ENCODE results near the gene C9orf43. TPM values are rescaled to one million over a fixed set of nuclear protein-coding genes. Genes with fewer than 3 reads are reported as not detected.
"Not testable (repeated sequence)": the region's sequence is repeated elsewhere in the genome, so short reads cannot be mapped to it uniquely, and the experiment has no call there.

Gene C9orf43
- total RNA-seq, 5 donors from 2014 or later (not counting 1 experiment from before 2014, with no cell fraction given) = 0.28 to 1.1 (median 0.82) TPM

DNA sequence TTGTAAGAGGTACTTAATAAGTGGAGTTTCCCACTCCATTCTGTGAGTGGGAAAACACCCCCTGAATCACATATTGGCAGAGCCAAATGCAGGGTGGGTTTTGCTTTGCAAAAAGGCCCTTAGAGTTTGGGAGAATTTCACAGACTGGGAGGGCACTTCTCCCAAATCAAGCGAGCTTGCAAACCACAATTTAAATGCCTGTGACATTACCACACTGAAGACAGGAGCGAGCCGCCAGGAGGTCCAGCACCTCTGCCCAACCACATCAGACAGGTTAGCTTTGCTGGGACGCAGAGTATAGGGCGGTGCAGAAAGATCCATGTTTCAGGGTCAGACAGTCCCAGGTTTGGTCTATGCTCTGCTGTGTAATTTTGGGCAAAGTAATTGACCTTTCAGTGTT lies 11.8 kb upstream of the C9orf43 start:
- ATAC-seq (replicated peaks in 1 of 4) = no peak
- H3K4me1 Mint-ChIP-seq = peaks cover 28 to 38% (median 35%) of the 10 kb centered on the region in 3 donors
- H3K4me3 Mint-ChIP-seq = peak overlapping the region; percentile 73 to 92 (median 90)
- Histone ChIP-seq H3K27me3 (replicated peaks in 1 of 2; ENCODE audit: control insufficient read depth in 2 of 2, extremely low read depth in 1 of 2, insufficient read depth in 2 of 2, low read length in 1 of 2) (no peaks in the 10 kb centered on the region), H3K36me3 (ENCODE audit: control insufficient read depth in 2 of 2, extremely low read depth in 1 of 2, insufficient read depth in 1 of 2, low read length in 1 of 2) (no peaks in the 10 kb centered on the region), H3K4me1 (ENCODE audit: control insufficient read depth in 1 of 2, extremely low read depth in 1 of 2, insufficient read depth in 2 of 2, low read length in 2 of 2) (peaks cover 7 to 25% of the 10 kb centered on the region in 2 experiments), H3K27ac (ENCODE audit: low read length) (no peak overlapping the region), H3K4me3 (ENCODE audit: control insufficient read depth in 1 of 2, extremely low read depth in 1 of 2, low read length in 1 of 2) (no peak overlapping the region), H3K9me3 (no peaks in the 10 kb centered on the region)
- WGBS (ENCODE audit: insufficient coverage) = 89% methylated on average over 3 of the region's 5 CpGs
- POLR2A ChIA-PET = no interaction called here
- no peaks in the 10 kb centered on the region for H3K27me3 Mint-ChIP-seq
- DNase-seq = no peak
- CTCF ChIA-PET = interaction anchor here (0.5 to 1.8 kb wide), 5 partner anchors 11 to 906 kb away, joined by 3 to 6 read pairs (median 4); partner anchors contain the start of gene CDC26 (in 1 of the 2)
- H3K9me3 Mint-ChIP-seq = no peaks in the 10 kb centered on the region
- H3K36me3 Mint-ChIP-seq = peaks cover 13% of the 10 kb centered on the region
- H3K27ac Mint-ChIP-seq = no peak overlapping the region

DNA sequence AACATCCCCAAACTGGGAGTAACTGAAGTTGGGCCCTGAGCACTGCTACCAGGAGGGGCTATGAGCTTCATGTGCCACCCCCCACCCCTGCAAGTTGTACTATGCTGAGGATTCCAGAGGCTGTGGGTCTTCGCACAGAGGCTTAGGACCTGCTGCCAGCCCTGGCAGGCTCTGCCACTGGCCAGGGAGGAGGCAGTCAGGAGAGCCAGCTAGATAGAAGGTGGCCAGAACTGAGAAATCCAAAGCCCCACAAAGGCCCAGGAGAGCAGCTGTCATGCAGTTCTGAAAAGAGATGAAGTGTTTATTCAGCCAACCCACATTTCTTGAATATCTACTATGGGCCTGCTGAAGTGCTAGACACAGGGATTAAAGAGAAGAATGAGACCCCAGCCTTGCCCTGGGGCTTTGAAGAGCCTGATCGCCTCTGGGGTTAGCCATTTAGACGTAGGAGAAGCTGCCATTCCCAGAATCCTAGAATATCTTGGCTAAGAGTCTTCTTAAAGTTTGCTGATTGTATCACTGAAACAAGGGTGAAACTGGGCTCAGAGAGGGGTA lies 10.8 kb upstream of the C9orf43 start:
- WGBS (ENCODE audit: insufficient coverage) = 96% methylated on average over 3 of the region's 3 CpGs
- Histone ChIP-seq H3K27ac (ENCODE audit: low read length) (no peak overlapping the region), H3K27me3 (replicated peaks in 1 of 2; ENCODE audit: control insufficient read depth in 2 of 2, extremely low read depth in 1 of 2, insufficient read depth in 2 of 2, low read length in 1 of 2) (no peaks in the 10 kb centered on the region), H3K9me3 (no peaks in the 10 kb centered on the region), H3K4me1 (ENCODE audit: control insufficient read depth in 1 of 2, extremely low read depth in 1 of 2, insufficient read depth in 2 of 2, low read length in 2 of 2) (peaks cover 7 to 25% of the 10 kb centered on the region in 2 experiments), H3K4me3 (ENCODE audit: control insufficient read depth in 1 of 2, extremely low read depth in 1 of 2, low read length in 1 of 2) (peak overlapping the region in 1 of 2 donors; percentile 89), H3K36me3 (ENCODE audit: control insufficient read depth in 2 of 2, extremely low read depth in 1 of 2, insufficient read depth in 1 of 2, low read length in 1 of 2) (no peaks in the 10 kb centered on the region)
- CTCF ChIA-PET = interaction anchor here (0.6 to 2.1 kb wide), 4 partner anchors 10 to 255 kb away, joined by 3 to 31 read pairs (median 6); partner anchors contain the start of genes C9orf43 (in 1 of the 2) and POLE3 (in 1 of the 2)
- peaks cover 13% of the 10 kb centered on the region for H3K36me3 Mint-ChIP-seq
- H3K4me3 Mint-ChIP-seq = peak overlapping the region; percentile 73 to 92 (median 90)
- DNase-seq (no peak), ATAC-seq (replicated peaks in 1 of 4) (no peak)
- H3K9me3 Mint-ChIP-seq = no peaks in the 10 kb centered on the region
- no peaks in the 10 kb centered on the region for H3K27me3 Mint-ChIP-seq
- H3K4me1 Mint-ChIP-seq = peaks cover 28 to 38% (median 37%) of the 10 kb centered on the region in 3 donors
- H3K27ac Mint-ChIP-seq = no peak overlapping the region
- POLR2A ChIA-PET = no interaction called here

DNA sequence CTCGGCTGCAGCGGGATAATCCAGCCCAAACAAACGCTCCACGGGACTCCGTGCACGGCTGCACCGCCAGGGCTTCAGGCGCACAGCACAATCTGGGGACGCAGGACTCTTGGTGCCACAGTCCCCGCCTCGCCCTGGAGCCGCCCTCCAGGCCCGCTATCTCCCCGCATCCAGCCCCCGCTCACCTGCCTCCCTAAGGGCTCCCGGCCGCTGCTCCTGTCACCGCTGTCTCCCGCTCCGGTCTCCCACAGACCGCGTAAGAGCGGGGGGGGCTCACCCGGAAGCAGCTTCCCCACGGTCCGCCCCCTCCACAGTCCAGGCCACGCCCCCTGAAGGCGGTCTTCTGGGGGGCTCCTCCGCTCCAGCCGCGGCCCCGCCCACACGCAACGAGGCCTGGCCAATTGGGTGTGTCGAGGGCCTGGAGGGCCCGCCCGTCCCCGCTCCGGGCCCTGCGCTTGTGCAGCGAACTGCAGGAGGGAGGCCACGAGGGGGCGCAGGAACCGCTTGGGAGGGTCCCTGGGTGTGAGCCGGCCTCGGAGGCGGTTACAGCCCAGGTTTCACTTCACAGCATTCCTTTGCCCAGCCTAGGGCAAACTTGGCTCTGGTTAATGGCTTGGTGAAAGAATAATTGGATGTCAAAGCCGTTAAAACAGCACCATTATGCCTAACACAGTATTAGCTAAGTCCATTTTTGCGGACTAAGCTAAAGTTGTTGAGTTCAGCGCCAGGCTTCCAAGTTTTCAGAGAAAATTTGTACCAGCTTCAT lies 9.3 kb upstream of the C9orf43 start, which contains the start of gene ALAD:
Gene ALAD (minus strand): TSS at position 258 of the 766 bp plus-strand sequence. CDS start 7,725 bp downstream, outside the sequence.
- DNase-seq = peak; percentile 97 to 100 (median 99)
- CTCF ChIA-PET = interaction anchor here (0.6 to 2.1 kb wide), 17 partner anchors 9 to 1770 kb away, joined by 3 to 31 read pairs (median 5); partner anchors contain the start of genes C9orf43 (in 1 of the 2), CDC26 (in 1 of the 2), DNAJC25 (in 1 of the 2) and FKBP15 (in 1 of the 2)
- no peaks in the 10 kb centered on the region for H3K9me3 Mint-ChIP-seq
- Histone ChIP-seq H3K27me3 (replicated peaks in 1 of 2; ENCODE audit: control insufficient read depth in 2 of 2, extremely low read depth in 1 of 2, insufficient read depth in 2 of 2, low read length in 1 of 2) (no peaks in the 10 kb centered on the region), H3K9me3 (no peaks in the 10 kb centered on the region), H3K27ac (ENCODE audit: low read length) (peak within 1 kb of the TSS; percentile 28), H3K4me1 (ENCODE audit: control insufficient read depth in 1 of 2, extremely low read depth in 1 of 2, insufficient read depth in 2 of 2, low read length in 2 of 2) (peaks cover 7 to 25% of the 10 kb centered on the region in 2 experiments), H3K4me3 (ENCODE audit: control insufficient read depth in 1 of 2, extremely low read depth in 1 of 2, low read length in 1 of 2) (peak within 1 kb of the TSS; percentile 89 to 96), H3K36me3 (ENCODE audit: control insufficient read depth in 2 of 2, extremely low read depth in 1 of 2, insufficient read depth in 1 of 2, low read length in 1 of 2) (no peaks in the 10 kb centered on the region)
- H3K36me3 Mint-ChIP-seq = peaks cover 6% of the 10 kb centered on the region
- peak within 1 kb of the TSS; percentile 66 to 87 for H3K27ac Mint-ChIP-seq
- POLR2A ChIA-PET = interaction anchor here (0.6 to 1.4 kb wide), 4 partner anchors 8 to 134 kb away, joined by 4 to 9 read pairs (median 6); partner anchors contain the start of genes C9orf43 (in 2 of the 2) and POLE3 (in 2 of the 2)
- ATAC-seq (replicated peaks in 1 of 4) = peak; percentile 98 to 100 (median 99)
- H3K27me3 Mint-ChIP-seq = no peaks in the 10 kb centered on the region
- H3K4me3 Mint-ChIP-seq = peak within 1 kb of the TSS; percentile 90 to 92 (median 91)
- WGBS (ENCODE audit: insufficient coverage) = under 1% methylated on average over 42 of the region's 50 CpGs
- H3K4me1 Mint-ChIP-seq = peaks cover 23 to 36% (median 35%) of the 10 kb centered on the region in 3 donors

- no CpG with 5 or more reads among the region's 2 CpGs for WGBS (ENCODE audit: insufficient coverage)
- H3K4me3 ChIP-seq (ENCODE audit: control insufficient read depth in 1 of 2, extremely low read depth in 1 of 2, low read length in 1 of 2) = no peak overlapping the region
- no peaks in the 10 kb centered on the region for H3K27me3 ChIP-seq (replicated peaks in 1 of 2; ENCODE audit: control insufficient read depth in 2 of 2, extremely low read depth in 1 of 2, insufficient read depth in 2 of 2, low read length in 1 of 2)
- H3K9me3 ChIP-seq = no peaks in the 10 kb centered on the region
- ATAC-seq (replicated peaks in 1 of 4) = no peak
- H3K36me3 ChIP-seq (ENCODE audit: control insufficient read depth in 2 of 2, extremely low read depth in 1 of 2, insufficient read depth in 1 of 2, low read length in 1 of 2) = peaks cover 0 to 14% of the 10 kb centered on the region in 2 donors
- ChIA-PET CTCF (interaction anchor here (0.6 to 1.4 kb wide), 12 partner anchors 9 to 1569 kb away, joined by 3 to 26 read pairs (median 4); no protein-coding TSS in a partner anchor), POLR2A (interaction anchor here in 1 of 2 donors (0.6 to 0.7 kb wide), 2 partner anchors 33 to 131 kb away, joined by 9 to 10 read pairs; no protein-coding TSS in a partner anchor)
- H3K36me3 Mint-ChIP-seq = peaks cover 11% of the 10 kb centered on the region
- H3K4me1 Mint-ChIP-seq = peaks cover 41 to 47% (median 44%) of the 10 kb centered on the region in 3 donors
- no peaks in the 10 kb centered on the region for H3K27me3 Mint-ChIP-seq
- H3K9me3 Mint-ChIP-seq = no peaks in the 10 kb centered on the region
- no peak for DNase-seq
- no peak overlapping the region for H3K27ac Mint-ChIP-seq
- H3K27ac ChIP-seq (ENCODE audit: low read length) = no peak overlapping the region
- H3K4me1 ChIP-seq (ENCODE audit: control insufficient read depth in 1 of 2, extremely low read depth in 1 of 2, insufficient read depth in 2 of 2, low read length in 2 of 2) = peaks cover 9 to 29% of the 10 kb centered on the region in 2 experiments
- no peak overlapping the region for H3K4me3 Mint-ChIP-seq
Observed at GRCh38 chr9:113403646-113404045, 6.9 kb upstream of the C9orf43 start.

DNA sequence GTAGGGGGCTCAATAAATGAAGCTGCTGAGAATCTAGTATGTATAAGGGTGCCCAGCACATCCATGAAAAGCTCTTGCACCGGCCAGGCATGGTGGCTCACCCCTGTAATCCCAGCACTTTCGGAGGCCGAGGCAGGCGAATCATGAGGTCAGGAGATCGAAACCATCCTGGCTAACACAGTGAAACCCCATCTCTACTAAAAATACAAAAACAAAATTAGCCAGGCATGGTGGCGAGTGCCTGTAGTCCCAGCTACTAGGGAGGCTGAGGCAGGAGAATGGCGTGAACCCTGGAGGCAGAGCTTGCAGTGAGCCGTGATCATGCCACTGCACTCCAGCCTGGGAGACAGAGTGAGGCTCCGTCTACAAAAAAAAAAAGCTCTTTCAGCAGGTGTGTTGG lies 4.2 kb upstream of the C9orf43 start:
- not testable (repeated sequence) for H3K27me3 Mint-ChIP-seq

More for the DNA sequence above, 4.2 kb upstream of the C9orf43 start:
- not testable (repeated sequence) for DNase-seq; H3K4me3 Mint-ChIP-seq; H3K27ac ChIP-seq (ENCODE audit: low read length); H3K27me3 ChIP-seq (replicated peaks in 1 of 2; ENCODE audit: control insufficient read depth in 2 of 2, extremely low read depth in 1 of 2, insufficient read depth in 2 of 2, low read length in 1 of 2); H3K9me3 Mint-ChIP-seq; H3K4me3 ChIP-seq (ENCODE audit: control insufficient read depth in 1 of 2, extremely low read depth in 1 of 2, low read length in 1 of 2); ATAC-seq (replicated peaks in 1 of 4); H3K9me3 ChIP-seq
- Mint-ChIP-seq H3K4me1 (peaks cover 38 to 49% (median 42%) of the 10 kb centered on the region in 3 donors), H3K27ac (peak overlapping the region; percentile 71 to 77), H3K36me3 (peaks cover 19% of the 10 kb centered on the region)
- peaks cover 10 to 24% of the 10 kb centered on the region in 2 experiments for H3K4me1 ChIP-seq (ENCODE audit: control insufficient read depth in 1 of 2, extremely low read depth in 1 of 2, insufficient read depth in 2 of 2, low read length in 2 of 2)
- peaks cover 0 to 16% of the 10 kb centered on the region in 2 donors for H3K36me3 ChIP-seq (ENCODE audit: control insufficient read depth in 2 of 2, extremely low read depth in 1 of 2, insufficient read depth in 1 of 2, low read length in 1 of 2)
- ChIA-PET CTCF (interaction anchor here (0.9 to 1.3 kb wide), 6 partner anchors 67 to 137 kb away, joined by 3 to 4 read pairs (median 3); no protein-coding TSS in a partner anchor), POLR2A (interaction anchor here (0.5 to 0.6 kb wide), 3 partner anchors 27 to 256 kb away, joined by 3 to 9 read pairs (median 3); partner anchors contain the start of gene SLC31A2 (in 1 of the 2))
- WGBS (ENCODE audit: insufficient coverage) = 97% methylated on average over 7 of the region's 9 CpGs

Data from T-cell (primary cell).